ENCODE data around the gene FGF3. TPM values are rescaled to one million over a fixed set of nuclear protein-coding genes. Genes with fewer than 3 reads are reported as not detected.

The FGF3 gene
- total RNA-seq, 1 donor from 2014 or later, result not detected

- Histone ChIP-seq H3K4me1 (no peaks in the 10 kb centered on the region), H3K9ac (no peak overlapping the region), H3K4me3 (no peak overlapping the region), H3K4me2 (no peak overlapping the region), H3K36me3 (no peaks in the 10 kb centered on the region), H3K79me2 (ENCODE audit: low read depth) (no peaks in the 10 kb centered on the region), H2AFZ (replicated peaks) (no peak overlapping the region), H3K27me3 (no peaks in the 10 kb centered on the region), H3F3A (ENCODE audit: low read depth) (no peaks in the 10 kb centered on the region), H3K27ac (no peak overlapping the region), H4K20me1 (ENCODE audit: low read depth) (no peaks in the 10 kb centered on the region), H3K9me3 (ENCODE audit: low read depth) (no peaks in the 10 kb centered on the region)
- no peaks in the 10 kb centered on the region for H3K36me3 Mint-ChIP-seq
- DNase-seq (ENCODE audit: low spot score), result no peak
- H3K27ac Mint-ChIP-seq, result no peak overlapping the region
- no peaks in the 10 kb centered on the region for H3K9me3 Mint-ChIP-seq
- TF ChIP-seq EZH2phosphoT487 (IDR thresholded peaks at IDR 0.05) (no peak), EZH2 (IDR thresholded peaks at IDR 0.05) (no peak), CTCF (IDR thresholded peaks at IDR 0.05) (no peak)
- no peak overlapping the region for H3K4me3 Mint-ChIP-seq
- H3K4me1 Mint-ChIP-seq, result no peaks in the 10 kb centered on the region
- H3K27me3 Mint-ChIP-seq (ENCODE audit: insufficient read depth, low read depth), result peaks cover 10% of the 10 kb centered on the region
These were observed 18.9 kb downstream of the FGF3 start for GRCh38 chr11:69800278-69800677.

- peaks cover 10% of the 10 kb centered on the region for H3K27me3 Mint-ChIP-seq (ENCODE audit: insufficient read depth, low read depth)
- H3K36me3 ChIP-seq, result no peaks in the 10 kb centered on the region
- TF ChIP-seq EZH2phosphoT487 (IDR thresholded peaks at IDR 0.05) (no peak), CTCF (IDR thresholded peaks at IDR 0.05) (no peak), EZH2 (IDR thresholded peaks at IDR 0.05) (no peak)
- H3K4me3 ChIP-seq, result no peak overlapping the region
- H3K4me3 Mint-ChIP-seq, result no peak overlapping the region
- H3F3A ChIP-seq (ENCODE audit: low read depth), result no peaks in the 10 kb centered on the region
- H3K27me3 ChIP-seq, result no peaks in the 10 kb centered on the region
- no peak overlapping the region for H3K27ac Mint-ChIP-seq
- peak; percentile 37 for DNase-seq (ENCODE audit: low spot score)
- H4K20me1 ChIP-seq (ENCODE audit: low read depth), result no peaks in the 10 kb centered on the region
- no peaks in the 10 kb centered on the region for H3K9me3 ChIP-seq (ENCODE audit: low read depth)
- no peaks in the 10 kb centered on the region for H3K9me3 Mint-ChIP-seq
- H3K27ac ChIP-seq, result no peak overlapping the region
- no peaks in the 10 kb centered on the region for H3K4me1 ChIP-seq
- H3K4me2 ChIP-seq, result no peak overlapping the region
- no peak overlapping the region for H2AFZ ChIP-seq (replicated peaks)
- no peaks in the 10 kb centered on the region for H3K79me2 ChIP-seq (ENCODE audit: low read depth)
- no peak overlapping the region for H3K9ac ChIP-seq
- H3K36me3 Mint-ChIP-seq, result no peaks in the 10 kb centered on the region
- no peaks in the 10 kb centered on the region for H3K4me1 Mint-ChIP-seq
These were observed 19.6 kb downstream of the FGF3 start for GRCh38 chr11:69799582-69799981.

DNA sequence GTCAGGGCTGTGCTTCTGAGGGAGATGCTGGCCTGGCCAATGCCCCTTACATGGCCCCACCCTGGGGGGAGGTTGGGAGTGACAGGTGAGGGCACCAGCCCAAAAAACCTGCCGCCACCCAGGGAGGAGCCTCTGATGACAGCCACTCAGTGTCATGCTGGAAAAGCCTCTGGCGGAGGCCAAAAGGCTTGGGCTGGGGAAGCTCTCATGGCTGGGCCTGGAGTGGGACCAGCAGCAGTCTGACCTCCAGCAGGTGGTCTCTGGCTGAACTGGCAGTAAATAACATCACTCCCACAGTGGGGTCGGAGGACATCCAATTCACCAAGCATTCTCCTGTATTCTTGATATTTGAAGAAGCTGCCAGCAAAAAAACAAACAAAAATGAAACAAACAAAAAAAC is 20.1 kb downstream of the FGF3 start:
- Histone ChIP-seq H3K9ac (no peak overlapping the region), H3F3A (ENCODE audit: low read depth) (no peaks in the 10 kb centered on the region), H3K4me2 (no peak overlapping the region), H3K36me3 (no peaks in the 10 kb centered on the region), H3K27me3 (no peaks in the 10 kb centered on the region), H3K4me3 (no peak overlapping the region), H3K27ac (no peak overlapping the region), H3K4me1 (no peaks in the 10 kb centered on the region), H2AFZ (replicated peaks) (no peak overlapping the region), H4K20me1 (ENCODE audit: low read depth) (no peaks in the 10 kb centered on the region), H3K79me2 (ENCODE audit: low read depth) (no peaks in the 10 kb centered on the region), H3K9me3 (ENCODE audit: low read depth) (no peaks in the 10 kb centered on the region)
- H3K27me3 Mint-ChIP-seq (ENCODE audit: insufficient read depth, low read depth), result peaks cover 10% of the 10 kb centered on the region
- no peaks in the 10 kb centered on the region for H3K36me3 Mint-ChIP-seq
- no peak overlapping the region for H3K27ac Mint-ChIP-seq
- no peak overlapping the region for H3K4me3 Mint-ChIP-seq
- no peaks in the 10 kb centered on the region for H3K9me3 Mint-ChIP-seq
- H3K4me1 Mint-ChIP-seq, result no peaks in the 10 kb centered on the region
- no peak for DNase-seq (ENCODE audit: low spot score)
- TF ChIP-seq EZH2 (IDR thresholded peaks at IDR 0.05) (no peak), CTCF (IDR thresholded peaks at IDR 0.05) (no peak), EZH2phosphoT487 (IDR thresholded peaks at IDR 0.05) (no peak)

Data from neural progenitor cell (in vitro differentiated cells).